Breast epithelium (tissue), 3 donors: Measurements from ENCODE around the gene TRMT1.

Experiments
- POLR2AphosphoS5 ChIP-seq, 3 donors: sonication (generic); formaldehyde crosslinking; IDR thresholded peaks; one replicate each; pipeline ENCODE4 v1.6.1; 2017; ENCODE audit warnings: antibody characterized with exemption in 3 of 3
- TF ChIP-seq, protein P1 (sequence below), 3 donors: fragments of 450-650 bp; IDR thresholded peaks; one replicate each; pipeline ENCODE4 v1.5.1; 2016 to 2017; ENCODE audit warnings: antibody characterized with exemption in 3 of 3, mild to moderate bottlenecking in 3 of 3, moderate library complexity in 3 of 3

DNA sequence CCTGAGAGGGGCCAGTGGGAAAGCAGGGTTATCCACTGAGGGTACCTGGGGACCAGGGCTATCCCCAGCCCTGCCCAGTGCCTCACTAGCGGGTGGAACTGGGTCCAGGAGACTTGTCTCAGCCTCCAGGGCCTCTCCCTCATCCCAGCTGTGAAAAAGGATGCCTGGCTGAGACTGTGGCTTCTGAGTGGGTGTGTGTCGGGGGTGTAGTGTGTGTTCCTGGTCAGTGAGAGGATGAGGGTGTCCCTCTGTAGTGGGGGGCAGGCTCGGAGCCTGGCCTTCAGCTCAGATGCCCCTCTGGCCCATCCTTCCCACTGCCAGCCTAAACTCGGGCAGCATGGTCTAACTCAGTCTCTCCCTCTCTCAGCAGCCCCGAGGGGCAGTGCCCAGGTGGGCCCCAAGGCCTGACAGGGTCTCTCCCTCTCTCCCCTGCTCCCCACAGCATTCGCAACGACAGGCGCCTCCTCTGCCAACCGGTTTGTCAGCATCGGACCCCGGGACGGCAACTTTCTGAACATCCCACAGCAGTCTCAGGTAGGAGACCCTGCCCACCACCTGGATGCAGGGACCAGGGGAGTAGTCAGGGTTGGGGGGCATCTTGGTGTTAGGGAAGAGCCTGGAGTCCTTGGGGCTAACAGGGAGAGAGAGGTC lies 26.6 kb downstream of the TRMT1 start:
- TF ChIP-seq, protein P1, sequence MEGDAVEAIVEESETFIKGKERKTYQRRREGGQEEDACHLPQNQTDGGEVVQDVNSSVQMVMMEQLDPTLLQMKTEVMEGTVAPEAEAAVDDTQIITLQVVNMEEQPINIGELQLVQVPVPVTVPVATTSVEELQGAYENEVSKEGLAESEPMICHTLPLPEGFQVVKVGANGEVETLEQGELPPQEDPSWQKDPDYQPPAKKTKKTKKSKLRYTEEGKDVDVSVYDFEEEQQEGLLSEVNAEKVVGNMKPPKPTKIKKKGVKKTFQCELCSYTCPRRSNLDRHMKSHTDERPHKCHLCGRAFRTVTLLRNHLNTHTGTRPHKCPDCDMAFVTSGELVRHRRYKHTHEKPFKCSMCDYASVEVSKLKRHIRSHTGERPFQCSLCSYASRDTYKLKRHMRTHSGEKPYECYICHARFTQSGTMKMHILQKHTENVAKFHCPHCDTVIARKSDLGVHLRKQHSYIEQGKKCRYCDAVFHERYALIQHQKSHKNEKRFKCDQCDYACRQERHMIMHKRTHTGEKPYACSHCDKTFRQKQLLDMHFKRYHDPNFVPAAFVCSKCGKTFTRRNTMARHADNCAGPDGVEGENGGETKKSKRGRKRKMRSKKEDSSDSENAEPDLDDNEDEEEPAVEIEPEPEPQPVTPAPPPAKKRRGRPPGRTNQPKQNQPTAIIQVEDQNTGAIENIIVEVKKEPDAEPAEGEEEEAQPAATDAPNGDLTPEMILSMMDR (IDR thresholded peaks at IDR 0.05) = no peak
- TF ChIP-seq POLR2AphosphoS5 (IDR thresholded peaks at IDR 0.05) = no peak
